Loucy (cell line): ENCODE data around the gene TBC1D22A.

Source experiments
- EZH2phosphoT487 ChIP-seq: fragments of 200-600 bp; IDR thresholded peaks from 2 replicates; pipeline ENCODE4 v1.6.1; 2018; ENCODE audit warnings: antibody characterized with exemption, mild to moderate bottlenecking, moderate library complexity, borderline replicate concordance
- TF ChIP-seq, protein P1 (sequence below): fragments of 200-600 bp; sonication (generic); conservative IDR thresholded peaks from 2 replicates; pipeline ENCODE4 v1.5.1; 2014; ENCODE audit warnings: mild to moderate bottlenecking, antibody characterized with exemption, low read length

DNA sequence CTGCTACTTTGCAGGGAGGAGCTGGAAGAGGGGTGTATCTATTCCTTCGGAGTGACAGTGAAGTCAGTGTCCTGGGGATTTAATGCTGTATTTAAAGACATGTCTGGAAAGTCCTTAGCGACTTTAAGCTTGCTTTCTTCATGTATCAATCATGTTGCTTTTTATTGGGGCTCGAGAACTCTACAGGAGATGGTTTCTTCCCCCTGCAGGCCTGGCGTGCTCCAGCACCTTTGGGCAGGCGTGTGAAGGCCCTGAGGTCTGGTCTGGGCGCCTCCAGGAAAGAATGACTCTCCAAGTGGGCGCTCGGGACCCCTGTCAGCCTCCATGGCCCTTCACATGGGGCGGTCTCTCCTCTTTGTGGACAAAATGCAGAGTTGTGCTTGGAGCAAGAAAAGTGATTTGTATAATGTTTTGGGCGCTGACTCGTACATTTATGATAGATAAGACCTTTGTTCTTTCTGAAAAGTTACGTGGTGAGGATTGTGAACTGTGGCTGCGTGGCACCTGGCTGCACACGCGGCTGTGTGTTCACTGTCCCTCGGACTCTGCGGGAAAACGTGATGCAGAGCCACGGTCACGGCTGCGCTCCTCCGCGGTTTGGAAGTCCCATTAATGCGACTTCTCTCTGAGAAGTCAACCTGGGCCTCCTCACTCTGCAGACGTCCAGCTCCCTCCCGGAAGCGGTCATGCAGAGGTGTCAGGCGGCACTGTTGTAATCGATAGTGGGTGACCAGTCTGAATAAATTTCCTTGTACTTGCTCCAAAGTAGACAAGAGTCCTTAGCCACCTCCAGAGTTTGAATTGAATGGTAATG lies 282.5 kb downstream of the TBC1D22A start:
- TF ChIP-seq, protein P1, sequence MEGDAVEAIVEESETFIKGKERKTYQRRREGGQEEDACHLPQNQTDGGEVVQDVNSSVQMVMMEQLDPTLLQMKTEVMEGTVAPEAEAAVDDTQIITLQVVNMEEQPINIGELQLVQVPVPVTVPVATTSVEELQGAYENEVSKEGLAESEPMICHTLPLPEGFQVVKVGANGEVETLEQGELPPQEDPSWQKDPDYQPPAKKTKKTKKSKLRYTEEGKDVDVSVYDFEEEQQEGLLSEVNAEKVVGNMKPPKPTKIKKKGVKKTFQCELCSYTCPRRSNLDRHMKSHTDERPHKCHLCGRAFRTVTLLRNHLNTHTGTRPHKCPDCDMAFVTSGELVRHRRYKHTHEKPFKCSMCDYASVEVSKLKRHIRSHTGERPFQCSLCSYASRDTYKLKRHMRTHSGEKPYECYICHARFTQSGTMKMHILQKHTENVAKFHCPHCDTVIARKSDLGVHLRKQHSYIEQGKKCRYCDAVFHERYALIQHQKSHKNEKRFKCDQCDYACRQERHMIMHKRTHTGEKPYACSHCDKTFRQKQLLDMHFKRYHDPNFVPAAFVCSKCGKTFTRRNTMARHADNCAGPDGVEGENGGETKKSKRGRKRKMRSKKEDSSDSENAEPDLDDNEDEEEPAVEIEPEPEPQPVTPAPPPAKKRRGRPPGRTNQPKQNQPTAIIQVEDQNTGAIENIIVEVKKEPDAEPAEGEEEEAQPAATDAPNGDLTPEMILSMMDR: 0 out of 2 replicates have a peak, but pooled peaks have one; percentile 25
- no peak for TF ChIP-seq EZH2phosphoT487
